ENCODE measurements around the gene ALPG.

DNA sequence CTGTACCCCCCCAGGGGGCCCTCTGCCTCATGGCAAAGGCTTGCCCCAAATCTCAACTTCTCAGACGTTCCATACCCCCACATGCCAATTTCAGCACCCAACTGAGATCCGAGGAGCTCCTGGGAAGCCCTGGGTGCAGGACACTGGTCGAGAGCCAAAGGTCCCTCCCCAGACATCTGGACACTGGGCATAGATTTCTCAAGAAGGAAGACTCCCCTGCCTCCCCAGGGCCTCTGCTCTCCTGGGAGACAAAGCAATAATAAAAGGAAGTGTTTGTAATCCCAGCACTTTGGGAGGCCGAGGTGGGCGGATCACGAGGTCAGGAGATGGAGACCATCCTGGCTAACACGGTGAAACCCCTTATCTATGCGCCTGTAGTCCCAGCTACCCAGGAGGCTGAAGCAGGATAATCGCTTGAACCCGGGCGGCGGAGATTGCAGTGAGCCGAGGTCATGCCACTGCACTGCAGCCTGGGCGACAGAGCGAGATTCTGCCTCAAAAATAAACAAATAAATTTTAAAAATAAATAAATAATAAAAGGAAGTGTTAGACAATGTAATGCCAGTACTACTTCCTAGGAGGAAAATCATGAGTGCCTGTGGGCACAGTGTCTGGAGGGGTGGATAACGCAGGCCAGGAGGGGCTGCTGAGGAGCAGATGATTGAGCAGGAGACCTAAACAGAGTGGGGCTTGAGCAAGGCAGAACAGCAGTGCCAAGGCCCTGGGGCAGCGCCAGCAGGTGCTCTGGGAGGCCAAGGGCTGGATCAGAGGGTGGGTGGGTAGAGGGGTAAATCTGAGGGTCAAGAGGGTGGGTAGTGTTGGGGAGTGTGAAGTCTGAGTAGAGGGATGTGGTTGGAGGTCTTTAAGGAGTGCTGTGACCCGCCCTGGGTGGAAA, 24.1 kb upstream of the ALPG start:
- TF ChIP-seq CTCF (IDR thresholded peaks at IDR 0.05 in 8 of 11, conservative IDR thresholded peaks at IDR 0.05 in 3 of 11) (no peak), POLR2A (IDR thresholded peaks at IDR 0.05) (no peak), POLR2AphosphoS5 (IDR thresholded peaks at IDR 0.05) (no peak)
